Gastrocnemius medialis (tissue), 4 donors: ENCODE results near the gene SLC37A1. TPM values are rescaled to one million over a fixed set of nuclear protein-coding genes. Genes with fewer than 3 reads are reported as not detected.
A peak's percentile ranks its signal among the peaks of the same experiment; 100 is the strongest.

Experiments used
- ATAC-seq, 2 donors: fragments of 150-250 bp; one replicate each; pipeline ENCODE4 v1.9.1; 2016
- DNase-seq, 2 donors: peaks; one replicate each; pipeline ENCODE4 v3.0.0-alpha.2; 2019
- H3K27ac ChIP-seq, 4 donors: fragments of 200-600 bp; sonication (generic); 1 replicate in 1 of 4; 2 replicates in 3 of 4; pipeline ENCODE4 v1.5.1; 2016 to 2018; ENCODE audit warnings: mild to moderate bottlenecking in 2 of 4, moderate library complexity in 1 of 4
- H3K27me3 ChIP-seq, 3 donors: fragments of 200-600 bp; sonication (generic) in 2 of 3; 1 replicate in 1 of 3; 2 replicates in 2 of 3; pipeline versions ENCODE4 v1.5.1 to v1.6.0; 2016 to 2019; ENCODE audit warnings: mild to moderate bottlenecking in 1 of 3, moderate library complexity in 1 of 3
- H3K36me3 ChIP-seq, 2 donors: fragments of 200-600 bp; sonication (generic) in 1 of 2; one replicate each; pipeline ENCODE4 v1.5.1; 2017 to 2018
- H3K4me1 ChIP-seq, 2 donors: fragments of 200-600 bp; sonication (generic) in 1 of 2; one replicate each; pipeline ENCODE4 v1.5.1; 2016 to 2017; ENCODE audit warnings: mild to moderate bottlenecking in 2 of 2
- H3K4me3 ChIP-seq, 4 donors: fragments of 200-600 bp; sonication (generic) in 3 of 4; 1 replicate in 1 of 4; 2 replicates in 3 of 4; pipeline ENCODE4 v1.5.1; 2016 to 2019; ENCODE audit warnings: mild to moderate bottlenecking in 2 of 4
- H3K9me3 ChIP-seq, 3 donors: fragments of 200-600 bp; sonication (generic) in 2 of 3; 1 replicate in 1 of 3; 2 replicates in 2 of 3; pipeline ENCODE4 v1.5.1; 2016 to 2019
- POLR2A ChIP-seq, 2 donors: fragments of 450-650 bp; IDR thresholded peaks; one replicate each; pipeline ENCODE4 v1.6.1; 2017; ENCODE audit warnings: antibody characterized with exemption in 2 of 2, mild to moderate bottlenecking in 2 of 2, moderate library complexity in 2 of 2
- in situ Hi-C, 4 donors: fragments of 200-750 bp; cut with MboI; loops; one replicate each; pipeline versions ENCODE4 v1.15.0 to v1.8.0; 2017; ENCODE audit warnings: low sequenced_read_pairs in 4 of 4
- intact Hi-C: fragments of 100-400 bp; cut with DNase I; formaldehyde crosslinking; loops from one replicate; pipeline ENCODE4 v1.15.1; 2023; ENCODE audit warnings: low total_unique reads
- total RNA-seq, 4 donors: library from RNA; depleted of rRNA; stranded (reverse); fragments of >200 nt; gene quantifications; one replicate each; pipeline versions ENCODE4 v1.1.0 to v1.2.3, GENCODE V29; 2016
- TF ChIP-seq, protein P1 (sequence below), 5 experiments: fragments of 450-650 bp in 3 of 5; fragments of 200-600 bp in 2 of 5; sonication (generic) in 2 of 5; IDR thresholded peaks in 4 of 5; conservative IDR thresholded peaks in 1 of 5; 1 replicate in 4 of 5; 2 replicates in 1 of 5; pipeline ENCODE4 v1.5.1; 2016 to 2019; ENCODE audit warnings: antibody characterized with exemption in 5 of 5, mild to moderate bottlenecking in 3 of 5, moderate library complexity in 3 of 5

SLC37A1 gene
- total RNA-seq, 4 donors from 2014 or later, result 8.3 to 16.1 (median 12.4) TPM

DNA sequence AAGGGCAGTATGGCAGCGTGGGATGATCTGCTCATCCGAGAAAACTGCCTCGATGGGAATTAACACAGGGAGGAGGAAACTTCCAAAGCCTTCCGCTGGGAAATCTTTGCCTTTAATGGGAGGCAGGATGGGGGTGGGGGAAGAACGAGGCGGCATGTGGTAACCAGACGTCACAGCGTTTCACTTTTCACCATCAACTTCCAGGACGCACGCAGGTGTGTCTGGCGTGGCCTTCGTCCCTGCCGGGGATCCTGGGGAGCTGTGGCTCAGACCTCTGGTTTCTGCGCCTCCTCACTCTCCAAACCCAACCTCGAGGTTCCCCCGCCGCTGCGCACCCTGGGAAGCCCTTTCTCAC lies 17.9 kb upstream of the SLC37A1 start:
- peak overlapping the region in 2 of 4 donors; percentile 33 to 83 for H3K27ac ChIP-seq
- ATAC-seq, result peak; percentile 10 to 22
- intact Hi-C loops, result loop anchor here (2.0 kb wide), 2 partner anchors 19 to 37 kb away; no protein-coding TSS in a partner anchor

DNA sequence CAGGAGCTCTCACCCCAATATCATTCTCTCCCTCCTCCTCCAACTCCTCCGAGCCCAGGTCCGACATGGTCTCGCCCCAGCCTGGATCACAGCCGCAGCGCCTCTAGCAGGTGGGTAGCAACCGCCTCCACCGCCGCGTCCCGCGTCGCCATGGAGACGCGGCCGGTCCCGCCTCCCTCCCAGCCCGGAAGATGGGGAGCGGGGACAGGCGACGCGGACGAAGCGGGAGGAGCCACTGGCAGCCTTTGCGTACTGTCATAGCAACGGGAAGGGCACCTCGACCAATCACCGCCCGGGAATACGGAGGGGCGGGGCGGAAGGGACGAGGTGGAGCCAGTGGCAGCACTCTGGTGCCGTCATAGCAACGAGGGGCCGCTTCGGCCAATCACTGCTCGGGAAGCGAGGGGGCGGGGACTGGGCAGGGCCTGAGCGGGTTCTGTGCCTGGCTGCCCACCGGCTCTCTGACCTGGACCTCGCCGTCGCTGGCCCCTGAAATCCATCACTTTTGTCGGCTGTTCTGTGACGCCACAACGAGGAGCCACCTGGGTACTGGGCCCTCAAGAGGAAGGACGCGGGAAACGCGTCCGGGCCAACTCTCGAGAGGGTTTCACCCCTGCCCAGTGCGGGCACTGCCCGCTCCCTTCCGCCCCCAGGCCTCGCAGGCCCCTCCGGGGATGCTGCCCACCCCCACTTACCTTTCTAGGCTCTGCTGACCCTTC lies 17.4 kb upstream of the SLC37A1 start, which contains the start of gene RSPH1:
Gene RSPH1 (minus strand): TSS at position 105 of the 719 bp plus-strand sequence. CDS start 38 bp downstream, at position 67.
- peak within 1 kb of the TSS; percentile 83 to 86 (median 85) for H3K27ac ChIP-seq
- no peaks in the 10 kb centered on the region for H3K9me3 ChIP-seq
- peak within 1 kb of the TSS; percentile 66 to 83 (median 76) for H3K4me3 ChIP-seq
- H3K36me3 ChIP-seq, result no peaks in the 10 kb centered on the region
- intact Hi-C loops (loop anchor here (2.0 kb wide), 2 partner anchors 19 to 37 kb away; no protein-coding TSS in a partner anchor), in situ Hi-C loops (no loop called here)
- peaks cover 0 to 5% of the 10 kb centered on the region in 2 donors for H3K4me1 ChIP-seq
- H3K27me3 ChIP-seq, result no peaks in the 10 kb centered on the region
- DNase-seq (peak; percentile 99), ATAC-seq (peak; percentile 99)
- TF ChIP-seq, protein P1, sequence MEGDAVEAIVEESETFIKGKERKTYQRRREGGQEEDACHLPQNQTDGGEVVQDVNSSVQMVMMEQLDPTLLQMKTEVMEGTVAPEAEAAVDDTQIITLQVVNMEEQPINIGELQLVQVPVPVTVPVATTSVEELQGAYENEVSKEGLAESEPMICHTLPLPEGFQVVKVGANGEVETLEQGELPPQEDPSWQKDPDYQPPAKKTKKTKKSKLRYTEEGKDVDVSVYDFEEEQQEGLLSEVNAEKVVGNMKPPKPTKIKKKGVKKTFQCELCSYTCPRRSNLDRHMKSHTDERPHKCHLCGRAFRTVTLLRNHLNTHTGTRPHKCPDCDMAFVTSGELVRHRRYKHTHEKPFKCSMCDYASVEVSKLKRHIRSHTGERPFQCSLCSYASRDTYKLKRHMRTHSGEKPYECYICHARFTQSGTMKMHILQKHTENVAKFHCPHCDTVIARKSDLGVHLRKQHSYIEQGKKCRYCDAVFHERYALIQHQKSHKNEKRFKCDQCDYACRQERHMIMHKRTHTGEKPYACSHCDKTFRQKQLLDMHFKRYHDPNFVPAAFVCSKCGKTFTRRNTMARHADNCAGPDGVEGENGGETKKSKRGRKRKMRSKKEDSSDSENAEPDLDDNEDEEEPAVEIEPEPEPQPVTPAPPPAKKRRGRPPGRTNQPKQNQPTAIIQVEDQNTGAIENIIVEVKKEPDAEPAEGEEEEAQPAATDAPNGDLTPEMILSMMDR (IDR thresholded peaks at IDR 0.05 in 4 of 5, conservative IDR thresholded peaks at IDR 0.05 in 1 of 5), result no peak
- TF ChIP-seq POLR2A (IDR thresholded peaks at IDR 0.05), result peak; percentile 67 to 81

More for the DNA sequence above, 17.9 kb upstream of the SLC37A1 start:
- Histone ChIP-seq H3K9me3 (no peaks in the 10 kb centered on the region), H3K4me3 (peak overlapping the region; percentile 55 to 82 (median 68)), H3K27me3 (no peaks in the 10 kb centered on the region), H3K36me3 (no peaks in the 10 kb centered on the region), H3K4me1 (peaks cover 0 to 5% of the 10 kb centered on the region in 2 donors)
- TF ChIP-seq, protein P1 (IDR thresholded peaks at IDR 0.05 in 4 of 5, conservative IDR thresholded peaks at IDR 0.05 in 1 of 5), result peak in 2 of 5 experiments; percentile 7 to 10
- TF ChIP-seq POLR2A (IDR thresholded peaks at IDR 0.05), result no peak
- DNase-seq, result no peak
- in situ Hi-C loops, result no loop called here

DNA sequence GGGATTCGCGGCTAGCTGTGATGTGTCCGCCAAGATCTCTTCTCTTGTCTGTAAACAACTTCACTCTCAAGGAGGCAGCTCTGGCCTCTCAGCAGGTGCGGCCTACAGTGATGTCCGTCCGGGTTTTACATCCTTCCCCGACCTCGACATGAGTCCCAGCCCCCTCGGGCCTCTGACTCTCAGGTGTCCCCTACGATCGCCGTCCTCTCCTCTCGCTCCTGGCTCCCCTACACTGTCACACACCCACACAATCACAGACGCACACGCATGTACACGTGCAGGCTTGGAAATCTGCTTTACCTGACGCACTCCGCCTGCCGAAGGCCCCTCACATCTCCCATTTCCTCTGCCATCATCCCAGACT lies 16.8 kb upstream of the SLC37A1 start:
- intact Hi-C loops (loop anchor here (2.0 kb wide), 2 partner anchors 18 to 36 kb away; no protein-coding TSS in a partner anchor), in situ Hi-C loops (no loop called here)
- H3K9me3 ChIP-seq, result no peaks in the 10 kb centered on the region
- H3K27me3 ChIP-seq, result no peaks in the 10 kb centered on the region
- peak overlapping the region; percentile 83 to 86 (median 85) for H3K27ac ChIP-seq
- H3K4me1 ChIP-seq, result peaks cover 0 to 5% of the 10 kb centered on the region in 2 donors
- no peak for TF ChIP-seq POLR2A (IDR thresholded peaks at IDR 0.05)
- TF ChIP-seq, protein P1 (IDR thresholded peaks at IDR 0.05 in 4 of 5, conservative IDR thresholded peaks at IDR 0.05 in 1 of 5), result no peak
- H3K36me3 ChIP-seq, result no peaks in the 10 kb centered on the region
- peak overlapping the region; percentile 66 to 83 (median 76) for H3K4me3 ChIP-seq
- DNase-seq (no peak), ATAC-seq (peak; percentile 16 to 31)

DNA sequence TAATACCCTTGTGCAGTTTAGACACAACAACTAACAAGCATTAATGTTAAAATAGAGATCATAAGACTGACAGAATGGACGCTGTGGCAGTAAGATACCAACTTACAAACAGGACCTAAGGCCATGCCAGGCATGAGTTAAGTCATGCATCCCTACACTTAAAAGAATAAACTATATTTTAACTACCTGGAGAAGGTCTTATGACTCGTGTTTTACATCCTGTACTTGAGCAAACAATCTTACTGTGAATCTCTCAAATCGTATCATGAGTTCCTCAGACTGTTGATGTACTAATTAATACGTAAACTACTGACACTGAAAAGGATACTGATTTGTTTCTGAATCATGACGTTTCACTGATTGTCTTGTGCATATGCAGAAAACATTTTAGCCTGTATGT lies 15.6 kb upstream of the SLC37A1 start:
- ATAC-seq, result no peak
- peaks cover 0 to 5% of the 10 kb centered on the region in 2 donors for H3K4me1 ChIP-seq
- DNase-seq, result no peak
- TF ChIP-seq, protein P1 (IDR thresholded peaks at IDR 0.05 in 4 of 5, conservative IDR thresholded peaks at IDR 0.05 in 1 of 5), result no peak
- TF ChIP-seq POLR2A (IDR thresholded peaks at IDR 0.05), result no peak
- intact Hi-C loops, result no loop called here
- in situ Hi-C loops, result no loop called here
- H3K4me3 ChIP-seq, result no peak overlapping the region
- no peaks in the 10 kb centered on the region for H3K9me3 ChIP-seq
- no peaks in the 10 kb centered on the region for H3K36me3 ChIP-seq
- no peak overlapping the region for H3K27ac ChIP-seq
- no peaks in the 10 kb centered on the region for H3K27me3 ChIP-seq
